Stimulated activated naive B cell treated with anti-CD40 and anti-IgM and Interleukin-4, amounts not matched to agents 10 μg/mL and 1 μg/mL and 100 μg/mL, for 72 hours (primary cell): ENCODE results near the gene TRIML1.

ENCODE experiments used
- ATAC-seq, 2 donors: fragments of 150-1000 bp; cut with Tn5 transposase; replicated peaks; 2 replicates each; pipeline ENCODE4 v1.10.0; 2021; ENCODE audit warnings: moderate library complexity in 1 of 2
- DNase-seq: peaks from one replicate; pipeline ENCODE4 v3.0.0; 2021
- H3K27ac Mint-ChIP-seq: one replicate; pipeline ENCODE4 v1.8.0; 2022; ENCODE audit warnings: mild to moderate bottlenecking, mixed read lengths
- H3K27me3 Mint-ChIP-seq, 2 donors: one replicate each; pipeline ENCODE4 v1.8.0; 2022; ENCODE audit warnings: mixed read lengths in 2 of 2
- H3K36me3 Mint-ChIP-seq, 2 donors: one replicate each; pipeline ENCODE4 v1.8.0; 2022; ENCODE audit warnings: mixed read lengths in 2 of 2, mild to moderate bottlenecking in 1 of 2
- H3K4me1 Mint-ChIP-seq, 2 donors: one replicate each; pipeline ENCODE4 v1.8.0; 2022; ENCODE audit warnings: mixed read lengths in 2 of 2, mild to moderate bottlenecking in 1 of 2
- H3K4me3 Mint-ChIP-seq, 2 donors: one replicate each; pipeline ENCODE4 v1.8.0; 2022; ENCODE audit warnings: mild to moderate bottlenecking in 2 of 2, mixed read lengths in 2 of 2, moderate library complexity in 1 of 2
- H3K9me3 Mint-ChIP-seq, 2 donors: one replicate each; pipeline ENCODE4 v1.8.0; 2022; ENCODE audit warnings: mixed read lengths in 2 of 2, mild to moderate bottlenecking in 1 of 2

The TRIML1 gene

DNA sequence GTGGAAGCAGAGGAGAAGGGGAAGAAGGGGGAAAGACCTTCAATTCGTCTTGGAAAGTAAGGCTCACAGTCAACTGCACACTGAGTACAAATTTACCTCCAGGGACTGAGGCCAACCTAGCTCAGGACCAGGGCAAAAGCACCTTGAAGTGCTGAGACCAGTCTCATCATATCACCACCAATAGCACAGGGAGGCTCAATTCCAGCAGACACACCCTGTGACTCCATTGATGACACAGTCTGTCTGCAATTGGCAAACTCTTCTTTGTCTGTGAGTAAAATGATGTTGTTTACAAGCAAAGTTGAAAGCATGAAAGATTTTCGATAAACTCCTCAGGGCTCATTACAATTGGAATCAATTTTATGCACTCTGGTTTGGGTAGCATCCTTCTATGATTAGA lies 32.3 kb downstream of the TRIML1 start:
- H3K9me3 Mint-ChIP-seq, result peaks cover 10 to 11% of the 10 kb centered on the region in 2 donors
- no peaks in the 10 kb centered on the region for H3K4me1 Mint-ChIP-seq
- H3K36me3 Mint-ChIP-seq, result peaks cover 0 to 3% of the 10 kb centered on the region in 2 donors
- no peak overlapping the region for H3K4me3 Mint-ChIP-seq
- H3K27me3 Mint-ChIP-seq, result no peaks in the 10 kb centered on the region
- DNase-seq, result no peak
- no peak for ATAC-seq
- H3K27ac Mint-ChIP-seq, result no peak overlapping the region

DNA sequence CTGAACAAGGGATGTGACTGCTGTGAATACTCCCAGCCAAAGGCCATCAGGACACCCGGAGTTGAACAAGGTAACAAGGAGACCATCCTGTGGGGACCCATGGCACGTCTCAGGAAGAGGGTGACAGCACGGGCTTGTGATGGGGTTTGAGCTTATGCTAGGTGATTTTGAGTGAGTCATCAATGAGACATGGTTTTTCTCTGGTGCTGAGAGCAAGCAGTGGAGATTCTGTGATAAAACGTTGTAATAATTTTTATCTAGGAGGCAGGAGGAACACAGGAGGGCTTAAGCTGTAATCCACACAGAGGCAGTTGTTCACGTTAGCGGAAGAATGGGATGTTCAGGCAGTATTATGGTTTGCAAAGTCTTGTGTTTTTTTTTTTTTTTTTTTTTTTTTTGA lies 36.0 kb downstream of the TRIML1 start:
- Mint-ChIP-seq H3K4me1 (no peaks in the 10 kb centered on the region), H3K9me3 (peaks cover 9 to 14% of the 10 kb centered on the region in 2 donors), H3K27me3 (no peaks in the 10 kb centered on the region), H3K36me3 (peaks cover 0 to 3% of the 10 kb centered on the region in 2 donors), H3K27ac (no peak overlapping the region), H3K4me3 (no peak overlapping the region)
- DNase-seq (no peak), ATAC-seq (no peak)

DNA sequence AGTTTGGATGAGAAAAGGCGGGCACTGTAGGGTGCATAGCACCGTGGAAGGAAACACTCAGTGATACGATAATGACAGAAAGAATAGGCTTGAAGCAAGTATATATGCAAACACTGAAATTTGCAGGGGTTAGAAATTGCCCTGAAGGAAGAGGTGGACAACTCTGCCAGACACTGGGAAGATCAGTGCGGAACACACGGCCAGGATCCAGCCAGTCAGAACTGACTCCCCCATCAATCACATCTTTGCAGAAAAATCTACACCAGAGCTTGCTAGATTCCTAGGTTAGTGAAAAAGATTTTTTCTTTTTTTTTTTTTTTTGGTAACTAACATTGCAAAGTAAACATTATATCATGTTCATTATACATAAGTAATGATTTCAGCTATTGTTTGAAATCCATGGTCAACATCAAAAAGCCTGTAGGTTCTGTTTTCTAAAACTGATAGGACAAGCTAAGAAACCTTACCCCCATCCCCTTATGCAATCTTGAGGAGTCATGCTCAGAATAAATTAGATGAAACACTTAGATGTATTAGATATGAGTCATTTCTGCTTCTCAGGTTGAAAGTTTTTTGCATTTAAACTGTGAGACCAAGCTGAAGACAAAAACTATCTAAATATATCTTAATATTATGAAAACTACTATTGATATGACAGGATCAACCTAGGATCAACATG lies 38.9 kb downstream of the TRIML1 start:
- peaks cover 11 to 12% of the 10 kb centered on the region in 2 donors for H3K9me3 Mint-ChIP-seq
- no peaks in the 10 kb centered on the region for H3K27me3 Mint-ChIP-seq
- peaks cover 0 to 3% of the 10 kb centered on the region in 2 donors for H3K36me3 Mint-ChIP-seq
- H3K27ac Mint-ChIP-seq, result no peak overlapping the region
- no peaks in the 10 kb centered on the region for H3K4me1 Mint-ChIP-seq
- no peak for DNase-seq
- H3K4me3 Mint-ChIP-seq, result no peak overlapping the region
- ATAC-seq, result no peak

DNA sequence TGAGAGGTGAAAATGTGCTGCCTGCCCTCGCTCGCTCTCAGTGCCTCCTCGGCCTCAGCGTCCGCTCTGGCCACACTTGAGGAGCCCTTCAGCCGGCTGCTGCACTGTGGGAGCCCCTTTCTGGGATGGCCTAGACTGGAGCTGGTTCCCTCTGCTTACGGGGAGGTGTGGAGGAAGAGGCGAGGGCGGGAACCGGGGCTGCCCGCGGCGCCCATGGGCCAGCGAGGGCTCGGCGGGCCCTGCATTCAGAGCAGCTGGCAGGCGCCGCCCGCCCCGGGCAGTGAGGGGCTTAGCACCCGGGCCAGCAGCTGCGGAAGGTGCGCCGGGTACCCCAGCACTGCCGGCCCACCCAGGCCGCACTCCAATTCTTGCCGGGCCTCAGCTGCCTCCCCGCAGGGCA lies 39.6 kb downstream of the TRIML1 start:
- no peak overlapping the region for H3K4me3 Mint-ChIP-seq
- ATAC-seq, result no peak
- no peak for DNase-seq
- peaks cover 10 to 12% of the 10 kb centered on the region in 2 donors for H3K9me3 Mint-ChIP-seq
- no peak overlapping the region for H3K27ac Mint-ChIP-seq
- no peaks in the 10 kb centered on the region for H3K27me3 Mint-ChIP-seq
- peaks cover 0 to 3% of the 10 kb centered on the region in 2 donors for H3K36me3 Mint-ChIP-seq
- no peaks in the 10 kb centered on the region for H3K4me1 Mint-ChIP-seq

DNA sequence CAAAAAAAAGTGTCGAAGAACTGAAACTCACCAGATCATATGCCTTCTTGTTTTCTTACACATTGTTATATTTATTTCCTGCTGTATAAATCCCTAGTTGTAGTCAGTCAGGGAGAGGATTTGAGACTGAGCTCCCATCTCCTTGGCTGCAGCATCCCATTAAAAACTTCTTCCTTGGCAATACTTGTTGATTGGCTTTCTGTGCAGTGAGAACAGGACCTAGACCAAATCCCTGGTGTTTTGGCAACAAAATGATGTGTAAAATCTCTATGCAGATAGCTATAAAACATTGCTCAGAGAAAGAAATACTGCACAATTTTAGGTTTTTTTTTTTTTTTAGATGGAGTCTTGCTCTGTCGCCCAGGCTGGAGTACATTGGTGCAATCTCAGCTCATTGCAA lies 47.9 kb downstream of the TRIML1 start:
- H3K27me3 Mint-ChIP-seq, result no peaks in the 10 kb centered on the region
- H3K4me3 Mint-ChIP-seq, result no peak overlapping the region
- ATAC-seq, result no peak
- H3K27ac Mint-ChIP-seq, result no peak overlapping the region
- peaks cover 0 to 6% of the 10 kb centered on the region in 2 donors for H3K9me3 Mint-ChIP-seq
- no peaks in the 10 kb centered on the region for H3K4me1 Mint-ChIP-seq
- no peak for DNase-seq
- no peaks in the 10 kb centered on the region for H3K36me3 Mint-ChIP-seq

DNA sequence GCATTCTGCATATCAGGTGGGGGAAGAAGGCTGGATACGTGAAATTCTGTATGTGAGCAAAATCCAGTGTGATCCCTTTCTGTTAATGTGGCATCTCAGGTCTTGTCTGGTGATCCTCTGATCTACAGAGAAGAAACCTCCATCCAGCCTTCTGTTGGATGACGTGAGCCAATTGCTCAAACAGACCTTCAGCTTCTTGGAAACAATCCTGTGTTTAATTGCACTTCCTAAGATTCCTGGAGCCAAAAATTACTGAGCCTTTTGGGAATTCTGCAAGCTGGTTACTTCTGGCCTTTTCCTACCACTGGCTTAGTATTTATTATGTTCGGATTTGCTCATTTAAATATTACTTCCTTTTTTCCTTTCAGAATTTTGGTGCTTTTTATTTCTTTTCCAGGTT lies 51.2 kb downstream of the TRIML1 start:
- Mint-ChIP-seq H3K4me3 (no peak overlapping the region), H3K9me3 (peaks cover 3 to 4% of the 10 kb centered on the region in 2 donors), H3K4me1 (no peaks in the 10 kb centered on the region), H3K27me3 (no peaks in the 10 kb centered on the region), H3K36me3 (no peaks in the 10 kb centered on the region), H3K27ac (no peak overlapping the region)
- ATAC-seq (no peak), DNase-seq (no peak)

DNA sequence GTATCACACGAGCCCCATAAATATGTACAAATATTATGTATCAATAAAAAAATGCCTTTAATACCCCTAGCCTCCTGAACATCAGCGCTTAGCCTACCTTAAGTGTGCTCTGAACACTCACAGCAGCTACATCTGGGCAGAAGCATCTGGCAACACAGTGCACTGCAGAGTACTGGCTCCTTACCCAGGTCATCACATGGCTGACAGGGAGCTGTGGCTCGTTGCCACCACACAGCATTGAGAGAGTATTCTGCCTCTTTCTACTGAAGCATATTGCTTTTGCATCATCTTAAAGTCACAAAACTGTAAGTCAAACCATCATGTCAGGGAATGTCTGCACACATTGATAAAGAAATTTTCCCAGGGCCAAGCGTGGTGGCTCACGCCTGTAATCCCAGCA lies 55.2 kb downstream of the TRIML1 start:
- ATAC-seq, result no peak
- no peaks in the 10 kb centered on the region for H3K27me3 Mint-ChIP-seq

DNA sequence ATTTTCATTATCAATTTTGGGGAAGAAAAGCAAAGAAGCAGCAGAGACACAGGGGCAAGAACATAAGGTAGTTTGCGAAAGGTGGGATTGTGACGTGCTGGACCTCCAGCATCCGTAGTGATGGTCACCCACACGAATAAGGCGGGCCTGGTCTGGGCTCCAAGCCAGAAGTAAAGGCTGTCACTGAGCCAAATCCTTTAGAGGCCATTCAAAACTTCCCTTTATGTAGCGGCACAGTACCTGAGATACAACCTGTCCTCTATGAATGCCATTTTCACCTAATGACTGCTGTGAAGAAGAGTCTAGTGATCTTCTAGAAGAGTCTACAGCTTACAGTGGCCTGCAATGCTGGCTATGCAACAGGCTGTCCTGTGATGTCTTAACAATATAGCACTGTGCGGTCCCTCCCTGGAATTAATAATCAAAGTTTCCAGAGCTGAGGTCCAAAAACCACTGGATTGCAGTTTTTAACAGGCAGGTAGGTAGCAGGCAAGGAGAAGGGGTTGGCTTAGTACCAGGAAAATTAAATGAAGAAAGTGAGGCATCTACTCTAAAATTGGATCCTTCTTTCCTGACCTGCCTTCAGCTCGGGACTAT lies 56.2 kb downstream of the TRIML1 start:
- Mint-ChIP-seq H3K27ac (no peak overlapping the region), H3K4me3 (no peak overlapping the region), H3K27me3 (no peaks in the 10 kb centered on the region), H3K9me3 (peaks cover 7 to 11% of the 10 kb centered on the region in 2 donors), H3K36me3 (no peaks in the 10 kb centered on the region), H3K4me1 (no peaks in the 10 kb centered on the region)
- DNase-seq, result no peak
- no peak for ATAC-seq

More for the DNA sequence above, 55.2 kb downstream of the TRIML1 start:
- H3K27ac Mint-ChIP-seq, result no peak overlapping the region
- DNase-seq, result no peak
- no peaks in the 10 kb centered on the region for H3K4me1 Mint-ChIP-seq
- H3K4me3 Mint-ChIP-seq, result no peak overlapping the region
- H3K36me3 Mint-ChIP-seq, result no peaks in the 10 kb centered on the region
- H3K9me3 Mint-ChIP-seq, result peaks cover 7 to 9% of the 10 kb centered on the region in 2 donors

DNA sequence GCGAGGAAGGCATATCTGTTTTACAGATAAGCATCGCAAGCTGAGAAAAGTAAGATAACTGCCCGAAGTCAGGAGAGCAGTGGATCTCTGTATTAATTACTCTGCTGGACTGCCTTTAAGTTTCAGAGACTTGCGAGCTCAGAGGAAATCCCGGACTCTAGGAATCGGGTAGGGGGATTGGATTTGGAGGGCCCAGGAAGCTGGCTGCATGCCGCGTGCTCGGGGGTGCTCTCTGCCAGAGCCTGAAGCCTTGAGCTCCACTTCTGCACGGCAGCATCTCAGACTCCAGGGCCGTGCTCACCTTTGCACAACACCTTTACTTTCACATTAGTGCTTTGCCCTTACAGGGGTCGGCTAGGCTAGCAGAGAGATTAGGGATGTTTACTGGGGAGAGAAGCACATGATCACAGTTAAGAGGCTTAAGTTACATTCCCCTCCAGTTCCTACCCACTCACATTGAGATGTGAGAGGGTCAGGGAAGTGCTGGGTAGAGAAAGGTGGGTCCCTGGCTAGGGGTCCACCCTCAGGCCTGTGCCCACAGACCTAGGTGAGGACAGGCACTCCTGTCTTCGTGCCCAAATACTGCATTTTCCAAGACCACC lies 57.0 kb downstream of the TRIML1 start:
- Mint-ChIP-seq H3K27ac (no peak overlapping the region), H3K27me3 (no peaks in the 10 kb centered on the region), H3K4me3 (no peak overlapping the region), H3K9me3 (peaks cover 7 to 11% of the 10 kb centered on the region in 2 donors), H3K4me1 (no peaks in the 10 kb centered on the region), H3K36me3 (no peaks in the 10 kb centered on the region)
- ATAC-seq (no peak), DNase-seq (no peak)
